A549 (cell line): ENCODE data around the gene TMEM161A. TPM values are rescaled to one million over a fixed set of nuclear protein-coding genes. Genes with fewer than 3 reads are reported as not detected.

ENCODE experiments used
- ATAC-seq, 2 experiments: fragments of 200-7000 bp in 1 of 2; fragments of >200 bp in 1 of 2; cut with Nextera tagmentation in 1 of 2; cut with Tn5 transposase in 1 of 2; 3 replicates each; pipeline versions ENCODE4 v1.8.0 to v1.9.1; 2018 to 2020; ENCODE audit warnings: mild to moderate bottlenecking in 1 of 2, moderate library complexity in 1 of 2
- CTCF ChIA-PET: fragments of 300-600 bp; sonication (Branson Sonifier 250); formaldehyde crosslinking; extraction: SDS; loops from one replicate; lab custom pipeline; 2021; ENCODE audit warnings: antibody characterized with exemption, inconsistent platforms; lab: Yijun Ruan, JAX
- POLR2A ChIA-PET: fragments of 350-600 bp; formaldehyde crosslinking; extraction: SDS; loops from one replicate; lab custom pipeline; 2021; ENCODE audit warnings: antibody characterized with exemption, inconsistent platforms; lab: Yijun Ruan, JAX
- DNase-seq, 2 experiments: peaks; one replicate each; pipeline versions ENCODE4 v3.0.0 to v3.0.0-alpha.2; 2011 to 2016; ENCODE audit warnings: low read depth in 1 of 2, low spot score in 1 of 2
- FAIRE-seq: peaks from 2 replicates; lab custom pipeline; 2011; peaks lifted over from hg19 to GRCh38; lab: Jason Lieb, UNC
- H3K27ac ChIP-seq, 2 experiments: fragments of >200 bp; sonication (Bioruptor Twin); formaldehyde crosslinking; 3 replicates each; pipeline ENCODE4 v1.5.1; 2016 to 2017
- H3K4me1 ChIP-seq: fragments of >200 bp; sonication (Bioruptor Twin); formaldehyde crosslinking; 3 replicates; pipeline ENCODE4 v1.6.1; 2016
- H3K4me2 ChIP-seq: fragments of >200 bp; sonication (Bioruptor Twin); formaldehyde crosslinking; 3 replicates; pipeline ENCODE4 v1.6.1; 2016
- H3K4me3 ChIP-seq: fragments of >200 bp; sonication (Bioruptor Twin); formaldehyde crosslinking; 3 replicates; pipeline ENCODE4 v1.5.1; 2016
- H3K9me3 ChIP-seq: fragments of >200 bp; sonication (Bioruptor Twin); formaldehyde crosslinking; 3 replicates; pipeline ENCODE4 v1.6.1; 2016
- BHLHE40 ChIP-seq: IDR thresholded peaks from 2 replicates; pipeline ENCODE4 v1.6.1; 2012; ENCODE audit warnings: low read depth, low read length, inconsistent platforms
- CBX2 ChIP-seq: fragments of 200-600 bp; sonication (generic); IDR thresholded peaks from 2 replicates; pipeline ENCODE4 v1.6.1; 2016; ENCODE audit warnings: low read depth, mild to moderate bottlenecking, borderline replicate concordance
- CHD4 ChIP-seq: fragments of 200-600 bp; sonication (generic); IDR thresholded peaks from 2 replicates; pipeline ENCODE4 v1.6.1; 2016; ENCODE audit warnings: antibody characterized with exemption, mild to moderate bottlenecking, borderline replicate concordance
- EHF ChIP-seq: fragments of 250-450 bp; sonication (Bioruptor Pico); IDR thresholded peaks from 2 replicates; pipeline ENCODE4 v1.5.0; 2020; ENCODE audit warnings: mild to moderate bottlenecking
- ELK1 ChIP-seq: fragments of 150-350 bp; IDR thresholded peaks from 2 replicates; pipeline ENCODE4 v1.6.1; 2014; ENCODE audit warnings: low read depth, mild to moderate bottlenecking, low read length
- EP300 ChIP-seq, 2 experiments: fragments of >200 bp; sonication (Bioruptor Twin); formaldehyde crosslinking; IDR thresholded peaks; 2 replicates in 1 of 2; 3 replicates in 1 of 2; pipeline ENCODE4 v1.6.1; 2016 to 2017
- FOSB ChIP-seq: fragments of 250-450 bp; sonication (Bioruptor Pico); IDR thresholded peaks from 2 replicates; pipeline ENCODE4 v1.5.0; 2020; ENCODE audit warnings: mild to moderate bottlenecking, moderate library complexity
- FOSL2 ChIP-seq, 2 experiments: fragments of 450-650 bp in 1 of 2; fragments of >200 bp in 1 of 2; sonication (Bioruptor Twin) in 1 of 2; formaldehyde crosslinking; IDR thresholded peaks; 2 replicates each; pipeline versions ENCODE4 v1.5.0 to v1.6.1; 2016 to 2020; ENCODE audit warnings: mild to moderate bottlenecking in 1 of 2, moderate library complexity in 1 of 2
- FOXS1 ChIP-seq: fragments of 250-450 bp; sonication (Bioruptor Pico); IDR thresholded peaks from 2 replicates; pipeline ENCODE4 v1.5.0; 2020; ENCODE audit warnings: mild to moderate bottlenecking, moderate library complexity
- GATA3 ChIP-seq: IDR thresholded peaks from 2 replicates; pipeline ENCODE4 v1.6.1; 2012; ENCODE audit warnings: borderline replicate concordance
- HDAC2 ChIP-seq: fragments of 200-600 bp; sonication (generic); IDR thresholded peaks from 2 replicates; pipeline ENCODE4 v1.6.1; 2016
- HEYL ChIP-seq: fragments of 250-450 bp; sonication (Bioruptor Pico); IDR thresholded peaks from 2 replicates; pipeline ENCODE4 v1.8.0; 2021; ENCODE audit warnings: mild to moderate bottlenecking, moderate library complexity
- HOXA7 ChIP-seq: fragments of 250-450 bp; sonication (Bioruptor Pico); IDR thresholded peaks from 2 replicates; pipeline ENCODE4 v1.5.0; 2020; ENCODE audit warnings: mild to moderate bottlenecking, moderate library complexity
- KDM5A ChIP-seq: fragments of 200-600 bp; sonication (generic); IDR thresholded peaks from 2 replicates; pipeline ENCODE4 v1.6.1; 2016; ENCODE audit warnings: antibody characterized with exemption, mild to moderate bottlenecking
- MAFK ChIP-seq: fragments of 450-650 bp; IDR thresholded peaks from 2 replicates; pipeline ENCODE4 v1.6.1; 2014; ENCODE audit not compliant: partially characterized antibody
- MAZ ChIP-seq: fragments of 150-350 bp; IDR thresholded peaks from 2 replicates; pipeline ENCODE4 v1.6.1; 2014; ENCODE audit warnings: antibody characterized with exemption, low read depth, low read length, borderline replicate concordance
- MYC ChIP-seq: IDR thresholded peaks from 2 replicates; pipeline ENCODE4 v1.6.1; 2012; ENCODE audit warnings: mild to moderate bottlenecking, inconsistent platforms, low read length, improper control_type of control experiment, borderline replicate concordance
- NFE2L2 ChIP-seq: fragments of 150-350 bp; conservative IDR thresholded peaks from 2 replicates; pipeline ENCODE4 v1.6.1; 2014; ENCODE audit warnings: low read length
- PBX3 ChIP-seq: IDR thresholded peaks from 2 replicates; pipeline ENCODE4 v1.6.1; 2012
- PHF8 ChIP-seq: fragments of 200-600 bp; sonication (generic); IDR thresholded peaks from 2 replicates; pipeline ENCODE4 v1.6.1; 2016; ENCODE audit warnings: low read depth, mild to moderate bottlenecking, antibody characterized with exemption, moderate library complexity, borderline replicate concordance
- RAD21 ChIP-seq, 2 experiments: fragments of >200 bp in 1 of 2; sonication (Bioruptor Twin) in 1 of 2; formaldehyde crosslinking in 1 of 2; IDR thresholded peaks in 1 of 2; conservative IDR thresholded peaks in 1 of 2; 2 replicates in 1 of 2; 3 replicates in 1 of 2; pipeline ENCODE4 v1.6.1; 2012 to 2018; ENCODE audit warnings: inconsistent platforms in 1 of 2
- RFX5 ChIP-seq: fragments of 450-650 bp; IDR thresholded peaks from 2 replicates; pipeline ENCODE4 v1.7.1; 2014; ENCODE audit warnings: antibody characterized with exemption, mild to moderate bottlenecking, moderate library complexity
- RNF2 ChIP-seq: fragments of 200-600 bp; sonication (generic); IDR thresholded peaks from 2 replicates; pipeline ENCODE4 v1.6.1; 2016; ENCODE audit warnings: low read depth, mild to moderate bottlenecking, antibody characterized with exemption, moderate library complexity, borderline replicate concordance
- SREBF2 ChIP-seq: fragments of 450-650 bp; IDR thresholded peaks from 2 replicates; pipeline ENCODE4 v1.6.1; 2014; ENCODE audit warnings: mild to moderate bottlenecking, moderate library complexity
- TFCP2L1 ChIP-seq: fragments of 250-450 bp; sonication (Bioruptor Pico); IDR thresholded peaks from 2 replicates; pipeline ENCODE4 v1.5.0; 2021; ENCODE audit warnings: mild to moderate bottlenecking
- WGBS: methylation state at CpG from one replicate; pipeline ENCODE4 v1.1.6; 2017; ENCODE audit errors: missing lambda C conversion rate; 5-methylcytosine and 5-hydroxymethylcytosine counted together
- polyA plus RNA-seq, 4 experiments: library from polyadenylated mRNA; depleted of rRNA in 3 of 4; stranded (reverse); fragments of >200 nt; fragmentation: RNase III in 1 of 4; extraction: RNeasy Plus Mini Kit Qiagen cat#74134 plus additional on column Dnase treatment in 1 of 4; gene quantifications; 2 replicates in 3 of 4; 3 replicates in 1 of 4; pipeline ENCODE4 v1.2.3, GENCODE V29; 2011 to 2017
- TF ChIP-seq, protein P1 (sequence below): fragments of >200 bp; sonication (Bioruptor Twin); formaldehyde crosslinking; IDR thresholded peaks from 3 replicates; pipeline ENCODE4 v1.5.1; 2016
- TF ChIP-seq, protein P2 (sequence below): fragments of 450-650 bp; IDR thresholded peaks from 2 replicates; pipeline ENCODE4 v1.6.1; 2014; ENCODE audit warnings: antibody characterized with exemption

Gene TMEM161A
- polyA plus RNA-seq, 2 of the 4 experiments (the other 2 are of a cell fraction) = 19.3 to 22.1 TPM

- DNase-seq = no peak
- no peaks in the 10 kb centered on the region for H3K9me3 ChIP-seq
- no peak for ATAC-seq
- WGBS = 61% methylated on average over 2 of the region's 2 CpGs
- no peak overlapping the region for H3K27ac ChIP-seq
- CTCF ChIA-PET = no interaction called here
- POLR2A ChIA-PET = no interaction called here
- FAIRE-seq = no peak
- TF ChIP-seq PBX3 (no peak), BHLHE40 (no peak), MAZ (no peak), CBX2 (no peak), SREBF2 (no peak), RNF2 (no peak), GATA3 (no peak), RFX5 (no peak), MYC (no peak), FOXS1 (CRISPR knock-in tag) (no peak), NFE2L2 (no peak), EP300 (IDR thresholded peaks at IDR 0.05) (no peak), KDM5A (no peak), RAD21 (conservative IDR thresholded peaks at IDR 0.05 in 1 of 2, IDR thresholded peaks at IDR 0.05 in 1 of 2) (no peak), TFCP2L1 (no peak), HDAC2 (no peak), FOSL2 (IDR thresholded peaks at IDR 0.05) (no peak), FOSL2 (CRISPR knock-in tag; IDR thresholded peaks at IDR 0.05) (no peak), HOXA7 (CRISPR knock-in tag) (no peak), EHF (no peak)
- H3K4me1 ChIP-seq = no peaks in the 10 kb centered on the region
- no peak overlapping the region for H3K4me3 ChIP-seq
- H3K4me2 ChIP-seq = no peak overlapping the region
These were observed 50.6 kb downstream of the TMEM161A start for GRCh38 chr19:19087676-19088075.

DNA sequence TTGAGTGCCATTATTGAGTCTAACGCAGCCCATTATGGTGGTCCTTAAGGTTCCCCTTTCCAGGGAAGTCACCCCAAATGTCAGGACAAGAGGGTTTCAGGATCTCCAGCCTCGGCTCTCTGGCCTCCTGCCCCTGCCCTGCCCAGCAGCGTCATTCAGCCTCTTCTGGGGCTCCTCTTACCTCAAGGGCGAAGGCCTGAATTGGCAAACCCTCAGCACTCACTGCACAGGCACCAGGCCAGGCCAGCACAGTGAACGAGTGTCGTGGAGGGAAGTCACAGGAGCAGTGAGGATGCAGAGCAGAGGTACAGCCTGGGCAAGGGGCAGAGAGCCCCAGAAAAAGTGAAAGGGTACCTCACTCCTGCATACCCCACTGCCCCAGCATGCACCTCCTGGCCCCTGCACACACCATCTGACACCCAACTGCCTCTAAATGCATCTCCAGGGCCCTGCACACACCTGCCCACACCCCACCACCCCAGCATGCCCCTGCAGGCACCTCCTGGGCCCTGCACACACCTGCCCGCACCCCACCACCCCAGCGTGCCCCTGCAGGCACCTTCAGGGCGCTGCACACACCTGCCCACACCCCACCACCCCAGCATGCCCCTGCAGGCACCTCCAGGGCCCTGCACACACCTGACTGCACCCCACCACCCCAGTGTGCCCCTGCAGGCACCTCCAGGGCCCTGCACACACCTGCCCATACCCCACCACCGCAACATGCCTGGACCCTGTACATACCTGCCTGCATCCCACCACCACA, 54.7 kb downstream of the TMEM161A start:
- no peak overlapping the region for H3K4me3 ChIP-seq
- H3K27ac ChIP-seq = no peak overlapping the region
- TF ChIP-seq BHLHE40 = no peak
- TF ChIP-seq SREBF2 = no peak
- TF ChIP-seq CBX2 = no peak
- no peak for TF ChIP-seq MAFK
- TF ChIP-seq PBX3 = no peak
- TF ChIP-seq ELK1 = no peak
- TF ChIP-seq HEYL (CRISPR knock-in tag) = no peak
- no peak for TF ChIP-seq PHF8
- TF ChIP-seq, protein P1, sequence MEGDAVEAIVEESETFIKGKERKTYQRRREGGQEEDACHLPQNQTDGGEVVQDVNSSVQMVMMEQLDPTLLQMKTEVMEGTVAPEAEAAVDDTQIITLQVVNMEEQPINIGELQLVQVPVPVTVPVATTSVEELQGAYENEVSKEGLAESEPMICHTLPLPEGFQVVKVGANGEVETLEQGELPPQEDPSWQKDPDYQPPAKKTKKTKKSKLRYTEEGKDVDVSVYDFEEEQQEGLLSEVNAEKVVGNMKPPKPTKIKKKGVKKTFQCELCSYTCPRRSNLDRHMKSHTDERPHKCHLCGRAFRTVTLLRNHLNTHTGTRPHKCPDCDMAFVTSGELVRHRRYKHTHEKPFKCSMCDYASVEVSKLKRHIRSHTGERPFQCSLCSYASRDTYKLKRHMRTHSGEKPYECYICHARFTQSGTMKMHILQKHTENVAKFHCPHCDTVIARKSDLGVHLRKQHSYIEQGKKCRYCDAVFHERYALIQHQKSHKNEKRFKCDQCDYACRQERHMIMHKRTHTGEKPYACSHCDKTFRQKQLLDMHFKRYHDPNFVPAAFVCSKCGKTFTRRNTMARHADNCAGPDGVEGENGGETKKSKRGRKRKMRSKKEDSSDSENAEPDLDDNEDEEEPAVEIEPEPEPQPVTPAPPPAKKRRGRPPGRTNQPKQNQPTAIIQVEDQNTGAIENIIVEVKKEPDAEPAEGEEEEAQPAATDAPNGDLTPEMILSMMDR = no peak
- TF ChIP-seq EP300 (IDR thresholded peaks at IDR 0.05) = no peak
- TF ChIP-seq EHF = no peak
- no peak for TF ChIP-seq FOSB (CRISPR knock-in tag)
- TF ChIP-seq, protein P2, sequence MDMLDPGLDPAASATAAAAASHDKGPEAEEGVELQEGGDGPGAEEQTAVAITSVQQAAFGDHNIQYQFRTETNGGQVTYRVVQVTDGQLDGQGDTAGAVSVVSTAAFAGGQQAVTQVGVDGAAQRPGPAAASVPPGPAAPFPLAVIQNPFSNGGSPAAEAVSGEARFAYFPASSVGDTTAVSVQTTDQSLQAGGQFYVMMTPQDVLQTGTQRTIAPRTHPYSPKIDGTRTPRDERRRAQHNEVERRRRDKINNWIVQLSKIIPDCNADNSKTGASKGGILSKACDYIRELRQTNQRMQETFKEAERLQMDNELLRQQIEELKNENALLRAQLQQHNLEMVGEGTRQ = no peak
- TF ChIP-seq CHD4 = no peak
- TF ChIP-seq HDAC2 = no peak
- no peak for TF ChIP-seq RNF2
- no peak overlapping the region for H3K4me2 ChIP-seq
- DNase-seq (no peak), ATAC-seq (no peak), FAIRE-seq (no peak)
- no peaks in the 10 kb centered on the region for H3K4me1 ChIP-seq
- CTCF ChIA-PET = no interaction called here
- H3K9me3 ChIP-seq = no peaks in the 10 kb centered on the region
- 55% methylated on average over 4 of the region's 10 CpGs for WGBS
- POLR2A ChIA-PET = no interaction called here
